ENCODE data around the gene HAGH.

- TF ChIP-seq SP1 (CRISPR knock-in tag; conservative IDR thresholded peaks at IDR 0.05) (no peak), FOXJ3 (CRISPR knock-in tag; IDR thresholded peaks at IDR 0.05; ENCODE audit: borderline replicate concordance) (no peak), RELA (CRISPR knock-in tag; IDR thresholded peaks at IDR 0.05; ENCODE audit: borderline replicate concordance) (no peak), JUN (CRISPR knock-in tag; IDR thresholded peaks at IDR 0.05) (no peak), CREB1 (CRISPR knock-in tag; IDR thresholded peaks at IDR 0.05) (no peak), NR2C2 (CRISPR knock-in tag; IDR thresholded peaks at IDR 0.05) (no peak), CTCF (IDR thresholded peaks at IDR 0.05) (no peak), SMAD4 (CRISPR knock-in tag; IDR thresholded peaks at IDR 0.05) (no peak), TCF7 (CRISPR knock-in tag; IDR thresholded peaks at IDR 0.05; ENCODE audit: low read depth) (no peak), MAX (CRISPR knock-in tag; IDR thresholded peaks at IDR 0.05) (no peak), NFE2L1 (CRISPR knock-in tag; IDR thresholded peaks at IDR 0.05) (no peak), TEAD1 (CRISPR knock-in tag; IDR thresholded peaks at IDR 0.05) (no peak), ZNF121 (CRISPR knock-in tag; IDR thresholded peaks at IDR 0.05) (no peak)
Observed at GRCh38 chr16:1861730-1862129, 35.1 kb upstream of the HAGH start.

Data from WTC11 (cell line).